MM.1S (cell line): Measurements from ENCODE around the gene PPP3R1.

Experiments
- CTCF ChIP-seq: fragments of 300-600 bp; sonication (generic); IDR thresholded peaks from 2 replicates; pipeline ENCODE4 v1.5.1; 2016; ENCODE audit warnings: antibody characterized with exemption, low read length, mixed read lengths
- EZH2phosphoT487 ChIP-seq: fragments of 300-600 bp; sonication (generic); IDR thresholded peaks from 2 replicates; pipeline ENCODE4 v1.6.1; 2018; ENCODE audit warnings: antibody characterized with exemption, low read length

GRCh38 chr2:68290901-68291300 is 38.6 kb upstream of the PPP3R1 start:
- TF ChIP-seq CTCF (no peak), EZH2phosphoT487 (no peak)
